ENCODE measurements around the gene STRAP.
A peak's percentile ranks its signal among the peaks of the same experiment; 100 is the strongest.
"Not testable (repeated sequence)": the region's sequence is repeated elsewhere in the genome, so short reads cannot be mapped to it uniquely, and the experiment has no call there.

The STRAP gene

DNA sequence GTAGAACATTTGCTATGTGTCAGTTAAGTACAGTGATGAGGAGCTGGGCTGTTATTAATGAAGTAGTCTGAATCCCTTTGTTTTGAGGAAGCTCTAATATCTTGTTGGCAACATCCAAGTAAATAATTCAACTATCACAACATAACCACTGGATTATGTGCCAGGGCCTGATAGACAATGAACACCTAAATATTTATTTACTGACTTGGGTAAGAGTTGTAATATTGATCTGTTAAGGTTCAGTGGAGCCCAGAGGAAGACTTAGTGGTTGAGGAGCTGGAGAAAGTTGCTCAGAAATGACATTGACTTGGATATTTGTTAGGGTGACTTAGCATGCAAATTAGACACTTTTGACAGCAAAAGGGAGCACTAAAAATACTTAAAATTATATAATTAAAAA lies 55.7 kb downstream of the STRAP start:
- no peak overlapping the region for H3K4me3 ChIP-seq (ENCODE audit: low read length)
- H3K9me2 ChIP-seq (replicated peaks; ENCODE audit: insufficient read depth, low read length): no peaks in the 10 kb centered on the region
- H4K20me1 ChIP-seq (ENCODE audit: insufficient read depth, low read length): no peaks in the 10 kb centered on the region
- no peak overlapping the region for H3K4me2 ChIP-seq (ENCODE audit: low read depth, low read length)
- 0 out of 2 replicates have a peak, but pooled peaks cover 5% of the 10 kb centered on the region for H3K79me2 ChIP-seq (ENCODE audit: low read length)
- TF ChIP-seq, protein P1, sequence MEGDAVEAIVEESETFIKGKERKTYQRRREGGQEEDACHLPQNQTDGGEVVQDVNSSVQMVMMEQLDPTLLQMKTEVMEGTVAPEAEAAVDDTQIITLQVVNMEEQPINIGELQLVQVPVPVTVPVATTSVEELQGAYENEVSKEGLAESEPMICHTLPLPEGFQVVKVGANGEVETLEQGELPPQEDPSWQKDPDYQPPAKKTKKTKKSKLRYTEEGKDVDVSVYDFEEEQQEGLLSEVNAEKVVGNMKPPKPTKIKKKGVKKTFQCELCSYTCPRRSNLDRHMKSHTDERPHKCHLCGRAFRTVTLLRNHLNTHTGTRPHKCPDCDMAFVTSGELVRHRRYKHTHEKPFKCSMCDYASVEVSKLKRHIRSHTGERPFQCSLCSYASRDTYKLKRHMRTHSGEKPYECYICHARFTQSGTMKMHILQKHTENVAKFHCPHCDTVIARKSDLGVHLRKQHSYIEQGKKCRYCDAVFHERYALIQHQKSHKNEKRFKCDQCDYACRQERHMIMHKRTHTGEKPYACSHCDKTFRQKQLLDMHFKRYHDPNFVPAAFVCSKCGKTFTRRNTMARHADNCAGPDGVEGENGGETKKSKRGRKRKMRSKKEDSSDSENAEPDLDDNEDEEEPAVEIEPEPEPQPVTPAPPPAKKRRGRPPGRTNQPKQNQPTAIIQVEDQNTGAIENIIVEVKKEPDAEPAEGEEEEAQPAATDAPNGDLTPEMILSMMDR (IDR thresholded peaks at IDR 0.05; ENCODE audit: low read length): no peak
- TF ChIP-seq EZH2 (optimal IDR thresholded peaks at IDR 0.05; ENCODE audit: low read depth, low read length) (no peak), EZH2phosphoT487 (IDR thresholded peaks at IDR 0.05; ENCODE audit: low read length) (no peak)
- H3K9ac ChIP-seq (ENCODE audit: low read length): no peak overlapping the region
- H3K27ac ChIP-seq (ENCODE audit: low read length): no peak overlapping the region
- H3F3A ChIP-seq (ENCODE audit: insufficient read depth, low read length): no peaks in the 10 kb centered on the region
- H2AFZ ChIP-seq (ENCODE audit: low read length): no peak overlapping the region
- no peak for DNase-seq
- H3K36me3 ChIP-seq (replicated peaks; ENCODE audit: insufficient read depth, low read length): no peaks in the 10 kb centered on the region
- no peaks in the 10 kb centered on the region for H3K9me3 ChIP-seq (replicated peaks; ENCODE audit: insufficient read depth, low read length)
- H3K4me1 ChIP-seq (ENCODE audit: low read length): no peaks in the 10 kb centered on the region; the same call in 1 of the 2 replicates
- no peaks in the 10 kb centered on the region for H3K27me3 ChIP-seq (replicated peaks; ENCODE audit: insufficient read depth, low read length)

DNA sequence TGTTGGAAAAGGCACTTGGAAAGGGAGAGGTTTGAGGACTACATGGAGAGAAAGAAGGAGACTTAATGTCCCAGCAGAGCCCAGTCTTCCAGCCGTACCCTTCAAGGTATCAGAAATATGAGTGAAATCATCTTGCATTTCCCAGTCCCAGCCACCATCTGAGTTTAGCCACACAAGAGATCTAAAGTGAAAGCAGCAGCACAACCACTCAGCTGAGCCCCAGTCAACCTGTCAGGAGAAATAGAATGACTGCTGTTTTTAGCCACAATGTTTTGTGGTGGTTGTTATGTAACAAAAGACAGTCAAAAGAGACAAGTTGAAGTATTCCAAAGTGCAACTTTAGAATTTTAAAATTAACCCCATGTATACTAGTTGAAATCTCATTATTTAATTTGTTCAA lies 56.9 kb downstream of the STRAP start:
- Histone ChIP-seq H4K20me1 (ENCODE audit: insufficient read depth, low read length) (no peaks in the 10 kb centered on the region), H3K9ac (ENCODE audit: low read length) (no peak overlapping the region), H3K79me2 (ENCODE audit: low read length) (0 out of 2 replicates have a peak, but pooled peaks cover 5% of the 10 kb centered on the region), H3K9me2 (replicated peaks; ENCODE audit: insufficient read depth, low read length) (no peaks in the 10 kb centered on the region), H3K4me2 (ENCODE audit: low read depth, low read length) (peak overlapping the region; percentile 43), H3K4me1 (ENCODE audit: low read length) (no peaks in the 10 kb centered on the region; the same call in 1 of the 2 replicates), H3K4me3 (ENCODE audit: low read length) (no peak overlapping the region), H3K9me3 (replicated peaks; ENCODE audit: insufficient read depth, low read length) (no peaks in the 10 kb centered on the region), H3K27ac (ENCODE audit: low read length) (peak overlapping the region; percentile 7; the same call in 1 of the 2 replicates), H2AFZ (ENCODE audit: low read length) (no peak overlapping the region), H3F3A (ENCODE audit: insufficient read depth, low read length) (no peaks in the 10 kb centered on the region), H3K27me3 (replicated peaks; ENCODE audit: insufficient read depth, low read length) (no peaks in the 10 kb centered on the region), H3K36me3 (replicated peaks; ENCODE audit: insufficient read depth, low read length) (no peaks in the 10 kb centered on the region)
- peak; percentile 72 for DNase-seq
- TF ChIP-seq, protein P1 (IDR thresholded peaks at IDR 0.05; ENCODE audit: low read length): no peak
- TF ChIP-seq EZH2phosphoT487 (IDR thresholded peaks at IDR 0.05; ENCODE audit: low read length): no peak
- TF ChIP-seq EZH2 (optimal IDR thresholded peaks at IDR 0.05; ENCODE audit: low read depth, low read length): no peak

DNA sequence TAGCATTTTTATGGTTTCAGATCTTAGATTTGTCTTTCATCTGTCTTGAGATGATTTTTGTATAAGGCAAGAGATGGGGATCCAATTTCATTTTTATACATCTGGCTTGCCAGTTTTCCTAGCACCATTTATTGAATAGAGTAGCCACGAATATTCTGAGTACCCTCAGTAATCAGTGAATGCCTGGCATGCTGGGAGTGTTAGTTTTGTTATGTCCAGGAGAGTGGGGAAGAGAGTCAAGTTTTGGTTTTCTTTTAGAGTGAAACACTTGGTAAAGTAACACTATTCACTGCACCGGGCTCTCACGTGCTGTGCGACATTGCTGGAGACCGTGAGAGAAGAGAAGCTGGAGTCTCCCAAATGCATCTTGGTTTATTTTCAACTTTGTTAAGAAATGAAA lies 60.3 kb downstream of the STRAP start:
- 0 out of 2 replicates have a peak, but pooled peaks cover 5% of the 10 kb centered on the region for H3K79me2 ChIP-seq (ENCODE audit: low read length)
- no peaks in the 10 kb centered on the region for H4K20me1 ChIP-seq (ENCODE audit: insufficient read depth, low read length)
- DNase-seq: no peak
- H3F3A ChIP-seq (ENCODE audit: insufficient read depth, low read length): no peaks in the 10 kb centered on the region
- H3K4me3 ChIP-seq (ENCODE audit: low read length): no peak overlapping the region
- no peaks in the 10 kb centered on the region for H3K36me3 ChIP-seq (replicated peaks; ENCODE audit: insufficient read depth, low read length)
- no peak overlapping the region for H3K9ac ChIP-seq (ENCODE audit: low read length)
- H3K4me2 ChIP-seq (ENCODE audit: low read depth, low read length): no peak overlapping the region
- H3K27me3 ChIP-seq (replicated peaks; ENCODE audit: insufficient read depth, low read length): no peaks in the 10 kb centered on the region
- H3K4me1 ChIP-seq (ENCODE audit: low read length): no peaks in the 10 kb centered on the region; the same call in 1 of the 2 replicates
- H2AFZ ChIP-seq (ENCODE audit: low read length): no peak overlapping the region
- H3K9me2 ChIP-seq (replicated peaks; ENCODE audit: insufficient read depth, low read length): no peaks in the 10 kb centered on the region
- H3K27ac ChIP-seq (ENCODE audit: low read length): no peak overlapping the region
- H3K9me3 ChIP-seq (replicated peaks; ENCODE audit: insufficient read depth, low read length): no peaks in the 10 kb centered on the region
- TF ChIP-seq EZH2 (optimal IDR thresholded peaks at IDR 0.05; ENCODE audit: low read depth, low read length) (no peak), EZH2phosphoT487 (IDR thresholded peaks at IDR 0.05; ENCODE audit: low read length) (no peak)
- TF ChIP-seq, protein P1 (IDR thresholded peaks at IDR 0.05; ENCODE audit: low read length): no peak

DNA sequence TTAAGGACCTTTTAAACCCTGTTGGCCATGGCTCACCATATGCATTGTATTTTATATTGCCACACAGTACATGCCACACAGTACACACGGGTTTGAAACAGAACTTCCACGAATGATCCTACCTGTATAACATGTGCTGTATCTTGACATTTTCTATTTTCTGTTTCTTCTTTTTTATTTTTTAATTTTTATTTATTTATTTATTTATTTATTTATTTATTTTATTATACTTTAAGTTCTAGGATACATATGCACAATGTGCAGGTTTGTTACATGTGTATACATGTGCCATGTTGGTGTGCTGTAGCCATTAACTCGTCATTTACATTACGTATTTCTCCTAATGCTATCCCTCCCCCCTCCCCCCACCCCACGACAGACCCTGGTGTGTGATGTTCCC lies 61.3 kb downstream of the STRAP start:
- H3K79me2 ChIP-seq (ENCODE audit: low read length); H3K9ac ChIP-seq (ENCODE audit: low read length); H3K36me3 ChIP-seq (replicated peaks; ENCODE audit: insufficient read depth, low read length); DNase-seq; H3K4me3 ChIP-seq (ENCODE audit: low read length); H3K4me1 ChIP-seq (ENCODE audit: low read length); H3K27ac ChIP-seq (ENCODE audit: low read length); H3K4me2 ChIP-seq (ENCODE audit: low read depth, low read length); H3K27me3 ChIP-seq (replicated peaks; ENCODE audit: insufficient read depth, low read length); H2AFZ ChIP-seq (ENCODE audit: low read length); H3F3A ChIP-seq (ENCODE audit: insufficient read depth, low read length); H3K9me3 ChIP-seq (replicated peaks; ENCODE audit: insufficient read depth, low read length); H3K9me2 ChIP-seq (replicated peaks; ENCODE audit: insufficient read depth, low read length); H4K20me1 ChIP-seq (ENCODE audit: insufficient read depth, low read length): not testable (repeated sequence)

DNA sequence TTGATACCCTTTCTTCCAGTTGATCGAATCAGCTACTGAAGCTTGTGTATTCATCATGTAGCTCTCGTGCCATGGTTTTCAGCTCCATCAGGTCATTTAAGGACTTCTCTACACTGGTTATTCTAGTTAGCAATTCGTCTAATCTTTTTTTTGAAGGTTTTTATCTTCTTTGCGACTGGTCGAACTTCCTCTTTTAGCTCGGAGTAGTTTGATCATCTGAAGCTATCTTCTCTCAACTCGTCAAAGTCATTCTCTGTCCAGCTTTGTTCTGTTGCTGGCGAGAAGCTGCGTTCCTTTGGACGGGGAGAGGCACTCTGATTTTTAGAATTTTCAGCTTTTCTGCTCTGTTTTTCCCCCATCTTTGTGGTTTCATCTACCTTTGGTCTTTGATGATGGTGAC lies 66.3 kb downstream of the STRAP start:
- H3F3A ChIP-seq (ENCODE audit: insufficient read depth, low read length); H3K4me1 ChIP-seq (ENCODE audit: low read length); H3K9ac ChIP-seq (ENCODE audit: low read length); H3K79me2 ChIP-seq (ENCODE audit: low read length); H3K9me2 ChIP-seq (replicated peaks; ENCODE audit: insufficient read depth, low read length); H3K9me3 ChIP-seq (replicated peaks; ENCODE audit: insufficient read depth, low read length); H3K27me3 ChIP-seq (replicated peaks; ENCODE audit: insufficient read depth, low read length); H2AFZ ChIP-seq (ENCODE audit: low read length); H3K4me3 ChIP-seq (ENCODE audit: low read length); H4K20me1 ChIP-seq (ENCODE audit: insufficient read depth, low read length); H3K4me2 ChIP-seq (ENCODE audit: low read depth, low read length); H3K36me3 ChIP-seq (replicated peaks; ENCODE audit: insufficient read depth, low read length); DNase-seq; H3K27ac ChIP-seq (ENCODE audit: low read length): not testable (repeated sequence)
